Stimulated activated CD4-positive, alpha-beta T cell treated with anti-CD3 and anti-CD28 coated beads, Interleukin-1b, Interleukin-23, amount 100 ng/mL, for 4 hours (primary cell): ENCODE results near the gene ARHGAP8.
"Not testable (repeated sequence)": the region's sequence is repeated elsewhere in the genome, so short reads cannot be mapped to it uniquely, and the experiment has no call there.

Source experiments
- DNase-seq, 2 donors: peaks; one replicate each; pipeline ENCODE4 v3.0.0-alpha.2; 2020; ENCODE audit warnings: low read depth in 2 of 2

Gene ARHGAP8

GRCh38 chr22:44739666-44740065 is 12.7 kb upstream of the ARHGAP8 start:
- not testable (repeated sequence) for DNase-seq

DNA sequence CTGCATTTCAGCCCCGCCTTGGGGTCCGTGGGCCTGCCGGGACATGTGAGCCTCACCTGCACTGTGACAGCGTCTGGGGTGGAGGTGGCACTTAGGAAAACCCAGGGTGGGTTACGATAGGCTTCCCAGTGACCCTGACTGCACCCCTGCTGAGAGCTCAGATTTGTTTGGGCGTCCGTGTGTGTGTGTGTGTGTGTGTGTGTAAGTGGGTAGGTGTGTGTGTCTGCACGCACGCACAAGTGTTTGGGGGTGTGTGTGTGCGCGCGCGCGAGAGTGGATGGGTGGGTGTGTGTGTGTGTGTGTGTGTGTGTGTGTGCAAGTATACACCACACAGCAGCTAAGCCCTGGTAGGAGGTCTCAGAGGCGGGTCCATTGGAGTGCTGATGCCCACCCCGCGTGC is 12.1 kb upstream of the ARHGAP8 start:
- no peak for DNase-seq

DNA sequence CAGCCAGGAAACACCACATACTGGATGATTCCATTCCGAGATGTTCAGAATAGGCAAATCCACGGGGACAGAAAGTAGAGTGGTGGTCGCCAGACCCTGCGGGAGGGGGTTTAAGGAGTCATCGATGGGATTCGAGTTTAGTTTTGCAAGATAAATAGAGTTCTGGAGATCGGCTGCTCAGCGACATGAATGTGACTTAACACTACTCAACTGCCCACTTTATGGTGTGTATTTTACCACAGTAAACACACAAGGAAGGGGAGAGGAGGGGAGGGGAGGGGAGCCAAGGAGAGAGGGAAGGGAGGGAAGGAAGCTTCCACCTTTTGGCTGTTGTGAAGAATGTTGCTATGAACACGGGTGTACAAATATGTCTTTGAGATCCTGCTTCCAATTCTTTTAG is 10.4 kb upstream of the ARHGAP8 start:
- no peak for DNase-seq

- no peak for DNase-seq
These were observed 9.1 kb upstream of the ARHGAP8 start for GRCh38 chr22:44743247-44743646.

GRCh38 chr22:44743804-44744211 is 8.6 kb upstream of the ARHGAP8 start:
- DNase-seq = no peak

DNA sequence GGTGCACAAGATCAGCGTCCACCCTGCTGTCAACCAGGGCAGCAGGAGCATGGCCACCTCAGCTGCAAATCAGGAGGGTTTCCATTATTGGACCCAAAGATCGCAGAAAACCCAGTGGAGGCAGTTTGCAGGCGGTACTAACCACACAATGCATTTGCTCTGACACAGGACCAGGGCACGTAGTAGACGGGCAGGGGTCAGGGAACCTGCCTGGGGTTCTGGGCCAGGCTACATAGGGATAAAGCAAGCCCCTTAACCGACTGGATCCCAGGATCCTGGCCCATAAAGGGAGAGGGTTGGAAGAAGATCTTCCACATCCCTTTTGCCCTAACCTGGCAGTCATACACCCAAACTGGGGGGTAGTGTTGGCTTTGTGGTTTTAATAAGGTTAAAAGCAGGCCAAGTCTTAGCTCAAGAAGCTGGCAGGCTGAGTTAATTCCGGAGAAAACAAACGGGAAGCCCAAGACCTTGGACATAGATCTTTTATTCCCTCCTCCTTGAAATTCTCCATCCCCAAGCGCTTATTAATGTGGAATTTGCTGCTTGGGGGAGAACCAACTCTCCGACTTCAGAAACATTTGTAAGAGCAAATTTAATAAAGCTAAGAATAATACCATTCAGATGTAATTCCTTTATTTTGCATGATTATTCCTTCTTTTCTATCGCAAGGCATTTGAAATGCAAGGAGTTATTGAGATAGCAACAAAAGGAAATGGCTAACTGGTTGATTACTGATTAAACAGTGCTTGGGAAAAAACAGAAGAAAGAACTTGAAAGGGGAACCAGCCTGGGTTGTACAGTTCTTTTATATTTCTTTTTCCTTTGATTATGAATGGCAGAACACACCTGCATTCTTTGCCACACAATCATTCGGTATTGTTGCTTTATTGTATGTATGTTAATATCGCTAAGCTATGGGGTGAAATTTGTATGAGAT is 6.3 kb upstream of the ARHGAP8 start:
- no peak for DNase-seq

DNA sequence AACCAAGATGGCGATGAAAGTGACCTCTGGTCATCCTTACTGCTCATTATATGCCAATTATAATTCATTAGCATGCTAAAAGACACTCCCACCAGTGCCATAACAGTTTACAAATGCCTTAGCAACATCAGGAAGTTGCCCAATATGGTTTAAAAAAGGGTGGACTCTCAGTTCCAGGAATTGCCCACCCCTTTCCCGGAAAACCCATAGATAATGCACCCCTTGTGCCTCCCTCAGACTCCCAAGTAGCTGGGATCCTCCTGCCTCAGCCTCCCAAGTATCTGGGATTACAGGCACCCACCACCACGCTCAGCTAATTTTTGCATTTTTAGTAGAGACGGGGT is 4.6 kb upstream of the ARHGAP8 start:
- DNase-seq = not testable (repeated sequence)

GRCh38 chr22:44748524-44748923 is 3.9 kb upstream of the ARHGAP8 start:
- no peak for DNase-seq

GRCh38 chr22:44750481-44750880 is 1.9 kb upstream of the ARHGAP8 start:
- no peak for DNase-seq

GRCh38 chr22:44753189-44754042 is 1.0 kb downstream of the ARHGAP8 start:
- DNase-seq = no peak

DNA sequence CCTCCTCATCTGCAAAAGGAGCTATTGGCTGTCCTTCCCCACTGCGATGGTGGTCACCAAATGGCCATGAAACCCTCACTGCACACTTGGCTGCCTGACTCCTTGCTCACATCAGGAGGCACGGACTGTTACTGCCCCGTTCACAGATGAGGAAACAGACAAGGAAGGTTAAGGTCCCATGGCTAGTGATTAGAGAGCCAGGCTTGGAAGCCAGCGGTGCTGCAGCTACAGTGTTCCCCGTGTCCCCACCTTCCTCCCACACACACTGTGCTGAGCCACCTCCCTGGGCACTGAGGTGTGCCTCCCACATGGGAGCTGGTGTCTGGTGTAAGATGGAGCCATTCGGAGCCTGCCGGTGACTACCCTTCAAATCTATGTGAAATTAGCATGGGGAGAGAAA is 2.6 kb downstream of the ARHGAP8 start:
- no peak for DNase-seq

- no peak for DNase-seq
These were observed 3.0 kb downstream of the ARHGAP8 start for GRCh38 chr22:44755417-44755816.

- DNase-seq = no peak
These were observed 3.6 kb downstream of the ARHGAP8 start for GRCh38 chr22:44755956-44756361.

- DNase-seq = no peak
These were observed 6.1 kb downstream of the ARHGAP8 start for GRCh38 chr22:44758344-44758973.

GRCh38 chr22:44759001-44759400 is 6.6 kb downstream of the ARHGAP8 start:
- no peak for DNase-seq

DNA sequence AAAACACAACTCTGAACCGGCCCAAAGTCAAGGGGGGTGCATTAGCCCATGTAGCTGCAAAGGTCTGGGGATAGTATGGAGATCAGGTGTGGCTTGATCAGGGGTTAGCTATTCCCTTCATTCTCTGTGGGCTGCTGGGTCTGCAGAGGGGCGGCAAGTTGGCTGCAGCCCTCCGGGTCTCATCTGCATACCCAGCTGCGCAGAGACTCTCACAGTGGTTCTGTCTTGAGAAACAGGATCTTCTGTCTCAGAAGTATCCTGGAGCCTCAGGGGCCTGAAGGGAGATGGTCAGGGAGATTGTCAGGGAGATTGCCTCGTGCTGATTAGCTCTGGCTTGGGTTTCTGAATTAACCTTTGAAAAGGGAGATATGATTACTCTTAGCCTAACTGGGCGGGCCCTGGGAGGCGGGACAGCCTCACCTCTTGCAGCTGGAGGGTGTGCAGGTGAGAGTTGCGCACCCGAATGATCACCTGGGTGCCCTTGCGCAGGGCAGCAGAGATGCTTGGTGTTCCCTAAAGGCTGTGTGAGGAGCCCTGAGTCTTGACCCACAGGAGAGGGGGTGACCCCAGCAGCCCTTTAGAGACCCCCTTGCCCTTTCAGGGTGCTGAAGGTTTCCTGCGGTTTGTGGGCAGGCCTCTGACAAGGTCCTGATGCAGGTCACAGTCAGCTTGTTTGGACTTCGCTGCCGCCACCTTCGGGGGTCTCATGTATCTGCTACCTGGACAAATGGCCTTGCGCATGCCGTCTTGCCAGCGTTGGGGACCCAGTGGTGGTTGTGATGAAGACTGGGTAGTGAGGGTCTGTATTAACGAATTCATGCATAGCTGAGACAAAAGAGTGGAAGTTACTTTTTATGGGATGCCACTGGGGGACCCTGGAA is 7.3 kb downstream of the ARHGAP8 start:
- DNase-seq = no peak

DNA sequence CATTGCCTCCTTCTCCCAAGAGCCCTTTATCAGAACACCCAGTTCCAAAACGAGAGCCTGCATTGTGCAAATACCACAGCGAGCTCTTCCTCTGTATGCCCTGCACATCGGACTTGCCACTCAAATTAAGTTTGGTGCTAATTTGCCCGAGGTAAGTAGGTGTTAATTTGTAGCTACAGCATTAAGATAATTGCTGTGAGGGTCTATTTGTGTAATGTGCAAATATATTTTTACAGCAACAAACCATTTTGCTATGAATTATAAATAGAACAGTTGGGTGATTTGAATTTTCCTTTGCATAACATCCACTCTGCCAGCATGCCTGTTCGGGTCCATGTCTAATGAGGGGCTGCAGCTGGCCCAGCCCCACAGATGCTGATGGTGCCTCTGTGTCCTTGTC is 8.1 kb downstream of the ARHGAP8 start:
- DNase-seq = no peak

- DNase-seq = no peak
These were observed 8.7 kb downstream of the ARHGAP8 start for GRCh38 chr22:44761025-44761424.

DNA sequence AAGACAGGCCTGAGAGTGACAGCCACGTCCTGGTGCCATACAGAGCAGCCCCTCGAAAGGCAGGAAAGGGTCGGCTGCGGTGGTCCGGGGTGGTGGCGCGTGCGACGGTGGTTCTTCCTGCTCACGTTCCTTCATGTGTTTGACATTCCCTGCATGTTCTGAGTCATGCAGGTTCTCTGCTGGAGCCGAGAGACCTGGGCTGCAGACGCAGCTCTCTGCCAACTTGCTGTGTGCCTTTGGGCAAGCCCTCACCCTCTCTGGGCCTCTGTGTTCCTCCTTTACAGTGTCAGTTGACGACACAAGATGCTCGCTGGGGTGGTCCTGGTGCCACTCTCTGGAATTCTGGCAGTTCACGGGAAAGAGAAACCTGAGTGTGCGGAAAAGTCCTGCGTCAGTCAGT is 12.0 kb downstream of the ARHGAP8 start:
- DNase-seq = no peak

GRCh38 chr22:44764974-44765373 is 12.6 kb downstream of the ARHGAP8 start:
- no peak for DNase-seq

- no peak for DNase-seq
These were observed 13.4 kb downstream of the ARHGAP8 start for GRCh38 chr22:44765571-44766285.
